GM12872 (cell line): Measurements from ENCODE around the gene CPEB3.

Experiments used
- CTCF ChIP-seq: IDR thresholded peaks from 3 replicates; pipeline ENCODE4 v1.5.1; 2011; ENCODE audit warnings: low read depth, mild to moderate bottlenecking, low read length, moderate library complexity; ENCODE audit not compliant: insufficient read depth

CPEB3 gene

GRCh38 chr10:92203919-92204623 is 86.8 kb downstream of the CPEB3 start:
- TF ChIP-seq CTCF, result no peak

- no peak for TF ChIP-seq CTCF
These were observed 88.3 kb downstream of the CPEB3 start for GRCh38 chr10:92202536-92202935.

DNA sequence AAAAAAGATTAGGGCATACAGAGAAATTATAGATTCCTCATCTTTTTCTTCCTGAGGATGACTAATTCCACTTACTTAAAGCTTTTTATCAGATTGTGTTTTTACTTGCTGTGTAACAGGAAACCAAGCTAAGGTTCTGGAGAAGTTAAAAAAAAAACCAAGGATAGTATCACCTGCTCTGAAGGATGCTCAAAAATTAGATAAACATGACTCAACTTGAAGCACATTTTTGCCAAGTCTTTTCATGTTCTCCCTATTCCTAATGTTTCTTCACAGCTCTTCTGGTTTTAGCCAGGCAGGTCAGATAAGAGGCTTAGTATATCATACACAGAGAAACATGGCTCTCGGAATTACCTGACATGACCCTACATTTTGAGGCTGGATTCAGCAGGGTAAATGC is 90.3 kb downstream of the CPEB3 start:
- TF ChIP-seq CTCF, result no peak

DNA sequence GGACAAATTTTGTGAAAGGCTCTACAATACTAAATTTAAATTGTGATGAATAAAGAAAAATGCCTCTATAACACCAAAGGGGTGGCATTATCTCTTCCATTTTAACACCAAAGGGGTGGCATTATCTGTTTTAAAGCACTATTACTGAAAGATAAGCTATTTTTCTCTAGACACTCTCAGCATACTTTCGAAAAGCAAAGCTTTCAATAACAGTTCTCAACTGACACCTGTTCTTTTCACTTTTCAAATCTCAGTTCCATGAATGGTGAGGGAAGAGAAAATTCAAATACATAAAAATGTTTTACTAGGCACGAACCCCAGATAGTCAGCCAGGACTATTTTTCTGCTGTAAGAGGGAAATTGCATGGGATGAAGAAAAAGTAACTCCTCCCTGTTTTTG is 103.8 kb downstream of the CPEB3 start:
- TF ChIP-seq CTCF, result no peak

DNA sequence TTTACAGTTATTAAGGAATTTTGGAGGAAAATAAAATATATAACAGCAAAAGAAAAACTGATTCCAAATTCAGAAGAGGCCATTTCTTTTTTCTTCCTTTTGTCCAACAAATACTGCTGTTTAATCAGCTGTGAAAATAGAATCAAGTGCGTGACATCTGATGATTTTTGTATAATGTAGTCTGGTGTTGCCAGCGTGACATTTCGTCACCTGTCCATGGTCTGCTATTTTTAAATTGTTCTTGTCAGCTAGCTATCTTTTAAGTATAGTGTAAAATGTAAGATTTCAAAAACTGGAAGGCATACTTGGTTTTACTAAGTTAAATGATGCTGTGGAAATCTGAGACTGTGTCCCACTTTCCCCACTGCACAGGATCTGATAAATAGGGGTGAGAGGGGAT is 105.9 kb downstream of the CPEB3 start:
- TF ChIP-seq CTCF, result no peak

DNA sequence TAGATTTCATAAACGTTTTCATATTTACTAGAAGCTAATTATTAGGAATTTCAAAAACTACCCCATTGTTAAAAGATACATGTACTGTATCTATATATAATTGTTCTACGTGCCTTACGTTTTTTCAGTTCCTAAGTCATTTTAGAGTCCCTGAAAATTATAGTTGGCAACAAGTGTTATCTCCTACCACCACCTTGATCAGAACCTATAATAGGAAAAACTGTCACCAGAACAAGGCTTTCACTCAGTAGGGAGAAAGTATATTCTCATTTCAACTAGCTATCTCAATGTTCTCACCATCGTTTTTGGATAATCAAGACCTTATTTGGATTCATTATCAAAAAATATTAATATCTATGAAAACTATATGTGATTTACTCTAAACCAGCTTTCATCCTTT is 107.7 kb downstream of the CPEB3 start:
- no peak for TF ChIP-seq CTCF

- peak; percentile 29; the same call in 1 of the 3 replicates for TF ChIP-seq CTCF
These were observed 109.3 kb downstream of the CPEB3 start for GRCh38 chr10:92181575-92181974.
